ENCODE data around the gene REM1.
"Not testable (repeated sequence)": the region's sequence is repeated elsewhere in the genome, so short reads cannot be mapped to it uniquely, and the experiment has no call there.

DNA sequence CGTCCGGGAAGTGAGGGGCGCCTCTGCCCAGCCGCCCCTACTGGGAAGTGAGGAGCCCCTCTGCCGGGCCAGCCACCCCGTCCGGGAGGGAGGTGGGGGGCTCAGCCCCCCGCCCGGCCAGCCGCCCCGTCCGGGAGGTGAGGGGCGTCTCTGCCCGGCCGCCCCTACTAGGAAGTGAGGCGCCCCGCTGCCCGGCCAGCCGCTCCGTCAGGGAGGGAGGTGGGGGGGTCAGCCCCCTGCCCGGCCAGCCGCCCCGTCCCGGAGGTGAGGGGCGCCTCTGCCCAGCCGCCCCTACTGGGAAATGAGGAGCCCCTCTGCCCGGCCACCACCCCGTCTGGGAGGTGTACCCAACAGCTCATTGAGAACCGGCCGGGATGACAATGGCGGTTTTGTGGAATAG is 47.5 kb upstream of the REM1 start:
- TF ChIP-seq MXI1 (conservative IDR thresholded peaks at IDR 0.05; ENCODE audit: poor library complexity, severe bottlenecking); CTCF (IDR thresholded peaks at IDR 0.05; ENCODE audit: poor library complexity, severe bottlenecking); EZH2 (IDR thresholded peaks at IDR 0.05; ENCODE audit: borderline replicate concordance, insufficient read depth, low read length, poor library complexity, severe bottlenecking); EP300 (conservative IDR thresholded peaks at IDR 0.05; ENCODE audit: poor library complexity, severe bottlenecking); POLR2AphosphoS5 (IDR thresholded peaks at IDR 0.05): not testable (repeated sequence)
